GM12878 (cell line): Measurements from ENCODE around the gene TMEM256. TPM values are rescaled to one million over a fixed set of nuclear protein-coding genes. Genes with fewer than 3 reads are reported as not detected.

Experiments
- ATF7 ChIP-seq: fragments of 450-650 bp; IDR thresholded peaks from 2 replicates; pipeline ENCODE4 v1.6.1; 2016; ENCODE audit warnings: low read depth, mild to moderate bottlenecking
- BHLHE40 ChIP-seq, 2 experiments: fragments of 450-650 bp in 1 of 2; IDR thresholded peaks; 2 replicates each; pipeline ENCODE4 v1.6.1; 2011 to 2017; ENCODE audit warnings: low read depth in 2 of 2, borderline replicate concordance in 1 of 2, improper control_type of control experiment in 1 of 2, low read length in 1 of 2, mild to moderate bottlenecking in 1 of 2
- CEBPB ChIP-seq, 2 experiments: fragments of 150-350 bp in 1 of 2; IDR thresholded peaks; 2 replicates each; pipeline ENCODE4 v1.6.1; 2012 to 2014; ENCODE audit warnings: low read depth in 2 of 2, low read length in 2 of 2, borderline replicate concordance in 1 of 2, inconsistent platforms in 1 of 2
- E2F4 ChIP-seq: IDR thresholded peaks from 2 replicates; pipeline ENCODE4 v1.6.1; 2012; ENCODE audit warnings: low read depth, low read length, improper control_type of control experiment
- IKZF2 ChIP-seq, 2 experiments: fragments of 450-650 bp; IDR thresholded peaks; 2 replicates each; pipeline ENCODE4 v1.6.1; 2017; ENCODE audit warnings: mild to moderate bottlenecking in 2 of 2, moderate library complexity in 2 of 2
- KLF5 ChIP-seq: fragments of 450-650 bp; IDR thresholded peaks from 2 replicates; pipeline ENCODE4 v1.6.1; 2014; ENCODE audit warnings: mild to moderate bottlenecking; ENCODE audit not compliant: partially characterized antibody
- MYB ChIP-seq: fragments of 150-350 bp; IDR thresholded peaks from 2 replicates; pipeline ENCODE4 v1.6.1; 2014; ENCODE audit warnings: mild to moderate bottlenecking, low read depth, low read length, borderline replicate concordance
- NFYB ChIP-seq: IDR thresholded peaks from 2 replicates; pipeline ENCODE4 v1.6.1; 2011; ENCODE audit warnings: low read depth, mild to moderate bottlenecking, low read length, improper control_type of control experiment, moderate library complexity; ENCODE audit not compliant: insufficient read depth
- NR2C2 ChIP-seq: IDR thresholded peaks from 2 replicates; pipeline ENCODE4 v1.6.1; 2011; ENCODE audit warnings: borderline replicate concordance, low read depth; ENCODE audit not compliant: control insufficient read depth, insufficient read length
- NR2F1 ChIP-seq: fragments of 450-650 bp; conservative IDR thresholded peaks from 2 replicates; pipeline ENCODE4 v1.6.1; 2017; ENCODE audit warnings: mild to moderate bottlenecking
- PAX8 ChIP-seq: fragments of 450-650 bp; IDR thresholded peaks from 2 replicates; pipeline ENCODE4 v1.6.1; 2017; ENCODE audit warnings: mild to moderate bottlenecking, moderate library complexity
- POLR2AphosphoS5 ChIP-seq: IDR thresholded peaks from 2 replicates; pipeline ENCODE4 v1.6.1; 2011; ENCODE audit warnings: mild to moderate bottlenecking, low read length, inconsistent platforms
- SUZ12 ChIP-seq: fragments of 200-600 bp; sonication (generic); IDR thresholded peaks from one replicate; pipeline ENCODE4 v1.6.1; 2018; ENCODE audit warnings: antibody characterized with exemption, mild to moderate bottlenecking; ENCODE audit not compliant: unreplicated experiment
- TCF12 ChIP-seq: IDR thresholded peaks from 2 replicates; pipeline ENCODE4 v1.6.1; 2011; ENCODE audit warnings: low read depth, mild to moderate bottlenecking, low read length
- TCF3 ChIP-seq: IDR thresholded peaks from 2 replicates; pipeline ENCODE4 v1.6.1; 2012; ENCODE audit warnings: low read depth, mild to moderate bottlenecking, low read length, borderline replicate concordance; ENCODE audit not compliant: insufficient read depth
- ZNF622 ChIP-seq: fragments of 450-650 bp; IDR thresholded peaks from 2 replicates; pipeline ENCODE4 v1.6.1; 2017; ENCODE audit warnings: mild to moderate bottlenecking, inconsistent platforms
- polyA plus RNA-seq, 11 experiments: library from polyadenylated mRNA; depleted of rRNA in 4 of 11; unstranded in 6 of 11; stranded (reverse) in 5 of 11; fragments of >200 nt; fragmentation: Nextera tagmentation in 4 of 11; fragmentation: Illumina TruSeq in 1 of 11; extraction: Ambion mirVana in 4 of 11; extraction: Trizol in 1 of 11; gene quantifications; 1 replicate in 1 of 11; 2 replicates in 10 of 11; pipeline versions ENCODE4 v1.2.1 to v1.2.3, GENCODE V29; 2011 to 2016; ENCODE audit warnings: inconsistent platforms in 2 of 11, missing spikeins in 2 of 11, low read depth in 1 of 11
- total RNA-seq, 4 experiments: library from RNA; depleted of rRNA in 3 of 4; stranded (reverse); fragments of >200 nt in 3 of 4; fragmentation: Illumina TruSeq in 1 of 4; extraction: Trizol in 1 of 4; gene quantifications; 2 replicates each; pipeline versions ENCODE4 v1.2.1 to v1.2.3, GENCODE V29; 2013 to 2021
- TF ChIP-seq, protein P1 (sequence below): fragments of 450-650 bp; IDR thresholded peaks from 2 replicates; pipeline ENCODE4 v1.6.1; 2016; ENCODE audit warnings: mild to moderate bottlenecking
- TF ChIP-seq, protein P2 (sequence below): fragments of 450-650 bp; IDR thresholded peaks from 2 replicates; pipeline ENCODE4 v1.6.1; 2017; ENCODE audit warnings: mild to moderate bottlenecking, moderate library complexity
- TF ChIP-seq, protein P3 (sequence below): fragments of 150-350 bp; IDR thresholded peaks from 2 replicates; pipeline ENCODE4 v1.6.1; 2014; ENCODE audit warnings: mild to moderate bottlenecking, low read depth, low read length

TMEM256 gene
- total and polyA plus RNA-seq, 10 of the 15 experiments (the other 5 are each of a cell fraction or from before 2014, with no cell fraction given), result 57.3 to 342 (median 95.7) TPM

- TF ChIP-seq TCF3 (no peak), ATF7 (peak; percentile 93), POLR2AphosphoS5 (no peak), NFYB (no peak), IKZF2 (IDR thresholded peaks at IDR 0.05) (no peak), CEBPB (IDR thresholded peaks at IDR 0.05; ENCODE audit: borderline replicate concordance in 1 of 2, low read depth in 2 of 2, low read length in 2 of 2) (no peak), MYB (no peak), PAX8 (no peak), BHLHE40 (IDR thresholded peaks at IDR 0.05; ENCODE audit: borderline replicate concordance in 1 of 2, low read depth in 2 of 2, low read length in 1 of 2) (peak; percentile 71 to 89; a peak in 3 of 4 replicates), SUZ12 (no peak), NR2F1 (peak; percentile 61; the same call in 1 of the 2 replicates), ZNF622 (no peak), E2F4 (0 out of 2 replicates have a peak, but pooled peaks have one; percentile 24), KLF5 (no peak), NR2C2 (no peak), TCF12 (no peak)
- TF ChIP-seq, protein P1, sequence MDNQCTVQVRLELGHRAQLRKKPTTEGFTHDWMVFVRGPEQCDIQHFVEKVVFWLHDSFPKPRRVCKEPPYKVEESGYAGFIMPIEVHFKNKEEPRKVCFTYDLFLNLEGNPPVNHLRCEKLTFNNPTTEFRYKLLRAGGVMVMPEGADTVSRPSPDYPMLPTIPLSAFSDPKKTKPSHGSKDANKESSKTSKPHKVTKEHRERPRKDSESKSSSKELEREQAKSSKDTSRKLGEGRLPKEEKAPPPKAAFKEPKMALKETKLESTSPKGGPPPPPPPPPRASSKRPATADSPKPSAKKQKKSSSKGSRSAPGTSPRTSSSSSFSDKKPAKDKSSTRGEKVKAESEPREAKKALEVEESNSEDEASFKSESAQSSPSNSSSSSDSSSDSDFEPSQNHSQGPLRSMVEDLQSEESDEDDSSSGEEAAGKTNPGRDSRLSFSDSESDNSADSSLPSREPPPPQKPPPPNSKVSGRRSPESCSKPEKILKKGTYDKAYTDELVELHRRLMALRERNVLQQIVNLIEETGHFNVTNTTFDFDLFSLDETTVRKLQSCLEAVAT, result no peak
- TF ChIP-seq, protein P2, sequence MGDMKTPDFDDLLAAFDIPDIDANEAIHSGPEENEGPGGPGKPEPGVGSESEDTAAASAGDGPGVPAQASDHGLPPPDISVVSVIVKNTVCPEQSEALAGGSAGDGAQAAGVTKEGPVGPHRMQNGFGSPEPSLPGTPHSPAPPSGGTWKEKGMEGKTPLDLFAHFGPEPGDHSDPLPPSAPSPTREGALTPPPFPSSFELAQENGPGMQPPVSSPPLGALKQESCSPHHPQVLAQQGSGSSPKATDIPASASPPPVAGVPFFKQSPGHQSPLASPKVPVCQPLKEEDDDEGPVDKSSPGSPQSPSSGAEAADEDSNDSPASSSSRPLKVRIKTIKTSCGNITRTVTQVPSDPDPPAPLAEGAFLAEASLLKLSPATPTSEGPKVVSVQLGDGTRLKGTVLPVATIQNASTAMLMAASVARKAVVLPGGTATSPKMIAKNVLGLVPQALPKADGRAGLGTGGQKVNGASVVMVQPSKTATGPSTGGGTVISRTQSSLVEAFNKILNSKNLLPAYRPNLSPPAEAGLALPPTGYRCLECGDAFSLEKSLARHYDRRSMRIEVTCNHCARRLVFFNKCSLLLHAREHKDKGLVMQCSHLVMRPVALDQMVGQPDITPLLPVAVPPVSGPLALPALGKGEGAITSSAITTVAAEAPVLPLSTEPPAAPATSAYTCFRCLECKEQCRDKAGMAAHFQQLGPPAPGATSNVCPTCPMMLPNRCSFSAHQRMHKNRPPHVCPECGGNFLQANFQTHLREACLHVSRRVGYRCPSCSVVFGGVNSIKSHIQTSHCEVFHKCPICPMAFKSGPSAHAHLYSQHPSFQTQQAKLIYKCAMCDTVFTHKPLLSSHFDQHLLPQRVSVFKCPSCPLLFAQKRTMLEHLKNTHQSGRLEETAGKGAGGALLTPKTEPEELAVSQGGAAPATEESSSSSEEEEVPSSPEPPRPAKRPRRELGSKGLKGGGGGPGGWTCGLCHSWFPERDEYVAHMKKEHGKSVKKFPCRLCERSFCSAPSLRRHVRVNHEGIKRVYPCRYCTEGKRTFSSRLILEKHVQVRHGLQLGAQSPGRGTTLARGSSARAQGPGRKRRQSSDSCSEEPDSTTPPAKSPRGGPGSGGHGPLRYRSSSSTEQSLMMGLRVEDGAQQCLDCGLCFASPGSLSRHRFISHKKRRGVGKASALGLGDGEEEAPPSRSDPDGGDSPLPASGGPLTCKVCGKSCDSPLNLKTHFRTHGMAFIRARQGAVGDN, result peak; percentile 72; the same call in 1 of the 2 replicates
- TF ChIP-seq, protein P3, sequence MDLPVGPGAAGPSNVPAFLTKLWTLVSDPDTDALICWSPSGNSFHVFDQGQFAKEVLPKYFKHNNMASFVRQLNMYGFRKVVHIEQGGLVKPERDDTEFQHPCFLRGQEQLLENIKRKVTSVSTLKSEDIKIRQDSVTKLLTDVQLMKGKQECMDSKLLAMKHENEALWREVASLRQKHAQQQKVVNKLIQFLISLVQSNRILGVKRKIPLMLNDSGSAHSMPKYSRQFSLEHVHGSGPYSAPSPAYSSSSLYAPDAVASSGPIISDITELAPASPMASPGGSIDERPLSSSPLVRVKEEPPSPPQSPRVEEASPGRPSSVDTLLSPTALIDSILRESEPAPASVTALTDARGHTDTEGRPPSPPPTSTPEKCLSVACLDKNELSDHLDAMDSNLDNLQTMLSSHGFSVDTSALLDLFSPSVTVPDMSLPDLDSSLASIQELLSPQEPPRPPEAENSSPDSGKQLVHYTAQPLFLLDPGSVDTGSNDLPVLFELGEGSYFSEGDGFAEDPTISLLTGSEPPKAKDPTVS, result no peak
Observed at GRCh38 chr17:7436556-7437368, 32.9 kb upstream of the TMEM256 start (continued).
